Cardiac septum (tissue), 1 donor: ENCODE data around the gene ATP5PD. TPM values are rescaled to one million over a fixed set of nuclear protein-coding genes. Genes with fewer than 3 reads are reported as not detected.
"Not testable (repeated sequence)": the region's sequence is repeated elsewhere in the genome, so short reads cannot be mapped to it uniquely, and the experiment has no call there.

Source experiments
- DNase-seq: peaks from one replicate; pipeline ENCODE4 v3.0.0-alpha.2; 2020; ENCODE audit warnings: low spot score
- intact Hi-C: fragments of 100-400 bp; cut with DNase I; formaldehyde crosslinking; loops from one replicate; pipeline ENCODE4 v1.14.0; 2022
- total RNA-seq: library from RNA; stranded (reverse); fragmentation: NEBNext Ultra II Directional; extraction: Animal tissue kit (Norgen Biotek cat#: 25700); gene quantifications from one replicate; pipeline ENCODE4 v1.2.1, GENCODE V29; 2021
- donor health status: DM: no; HTN: no; CAD: no.

The ATP5PD gene
- total RNA-seq, 1 donor from 2014 or later, result 616 TPM

DNA sequence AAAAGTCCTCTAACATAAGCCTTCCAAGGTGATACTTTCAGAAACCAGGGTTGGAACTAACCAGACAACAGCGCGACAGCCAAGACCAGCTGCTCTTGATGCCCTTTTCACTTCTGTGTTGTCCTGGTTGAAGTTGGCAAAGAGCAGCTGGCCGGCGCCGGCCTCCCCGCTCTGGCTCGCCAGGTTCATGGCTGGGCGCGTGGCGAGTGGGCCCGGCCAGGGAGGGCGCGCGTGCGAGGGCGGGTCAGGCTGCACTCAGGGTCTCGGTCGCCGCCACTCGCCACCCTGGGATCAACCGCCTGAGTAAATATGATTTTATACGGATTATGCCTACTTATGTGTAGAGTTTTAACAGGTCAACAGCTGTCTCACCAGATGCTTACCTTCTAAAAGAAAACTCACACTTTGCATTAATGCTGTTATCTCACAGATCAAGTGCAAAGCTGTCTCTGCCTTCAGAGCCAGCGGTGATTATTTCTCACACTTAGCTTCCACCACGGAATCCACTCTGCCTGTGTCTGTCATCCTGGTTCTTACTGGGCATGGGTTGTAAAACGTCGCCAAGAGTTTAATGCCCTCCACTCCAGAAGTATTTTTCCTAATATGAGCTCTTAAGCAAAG lies 13.8 kb upstream of the ATP5PD start:
- intact Hi-C loops, result loop anchor here (2.0 kb wide), 1 partner anchor 70 kb away; the partner anchor contains the start of gene NT5C
- DNase-seq, result no peak

GRCh38 chr17:75059369-75060345 lies 12.9 kb upstream of the ATP5PD start:
- intact Hi-C loops, result loop anchor here (2.0 kb wide), 1 partner anchor 71 kb away; the partner anchor contains the start of gene NT5C
- no peak for DNase-seq

GRCh38 chr17:75051941-75052340 lies 5.2 kb upstream of the ATP5PD start:
- intact Hi-C loops, result no loop called here
- no peak for DNase-seq

- DNase-seq, result no peak
- intact Hi-C loops, result no loop called here
Measured at GRCh38 chr17:75049706-75050105, 2.9 kb upstream of the ATP5PD start.

DNA sequence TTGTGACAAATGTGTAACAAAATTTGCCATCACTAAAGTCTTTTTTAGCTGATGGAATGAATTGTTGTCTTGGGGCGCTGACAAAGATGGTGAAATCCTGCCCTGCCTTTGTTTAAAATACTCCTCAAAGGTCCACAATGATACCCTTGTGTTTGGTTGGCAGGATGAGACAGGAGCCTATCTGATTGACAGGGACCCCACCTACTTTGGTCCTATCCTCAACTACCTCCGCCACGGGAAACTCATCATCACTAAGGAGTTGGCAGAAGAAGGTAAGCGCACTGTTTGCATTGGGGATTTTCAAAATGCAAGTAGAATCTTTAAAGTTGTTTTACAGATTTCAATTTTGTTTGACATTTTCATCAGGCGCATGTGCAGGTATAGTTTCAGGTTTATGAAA lies 2.3 kb upstream of the ATP5PD start:
- no peak for DNase-seq
- intact Hi-C loops, result no loop called here

GRCh38 chr17:75048249-75048878 lies 1.6 kb upstream of the ATP5PD start:
- intact Hi-C loops, result no loop called here
- DNase-seq, result no peak

GRCh38 chr17:75047398-75048098 lies 779 bp upstream of the ATP5PD start:
- intact Hi-C loops, result no loop called here

GRCh38 chr17:75045946-75046406 lies 793 bp downstream of the ATP5PD start:
- intact Hi-C loops, DNase-seq: not testable (repeated sequence)

More at GRCh38 chr17:75047398-75048098, 779 bp upstream of the ATP5PD start:
- DNase-seq, result no peak

DNA sequence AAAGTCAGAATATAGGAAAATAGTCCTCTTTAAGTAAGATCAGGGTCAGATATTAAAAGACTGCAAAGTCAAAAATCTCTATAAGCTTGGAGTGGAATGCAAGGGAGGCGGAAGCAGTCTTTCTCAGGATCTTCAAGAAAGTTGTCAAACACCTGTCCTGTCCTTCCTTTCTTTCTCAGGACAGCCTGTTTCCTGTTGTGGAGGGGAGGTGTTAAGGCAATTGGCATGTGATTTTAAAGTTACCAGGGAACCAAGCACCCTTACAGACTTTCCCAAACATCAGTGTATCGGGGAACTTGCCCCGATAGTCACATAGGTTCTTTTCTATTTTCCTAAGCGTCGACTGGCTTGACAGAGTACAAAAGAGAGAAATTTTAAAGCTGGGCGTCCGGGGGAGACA lies 2.1 kb downstream of the ATP5PD start:
- intact Hi-C loops, result no loop called here
- no peak for DNase-seq

DNA sequence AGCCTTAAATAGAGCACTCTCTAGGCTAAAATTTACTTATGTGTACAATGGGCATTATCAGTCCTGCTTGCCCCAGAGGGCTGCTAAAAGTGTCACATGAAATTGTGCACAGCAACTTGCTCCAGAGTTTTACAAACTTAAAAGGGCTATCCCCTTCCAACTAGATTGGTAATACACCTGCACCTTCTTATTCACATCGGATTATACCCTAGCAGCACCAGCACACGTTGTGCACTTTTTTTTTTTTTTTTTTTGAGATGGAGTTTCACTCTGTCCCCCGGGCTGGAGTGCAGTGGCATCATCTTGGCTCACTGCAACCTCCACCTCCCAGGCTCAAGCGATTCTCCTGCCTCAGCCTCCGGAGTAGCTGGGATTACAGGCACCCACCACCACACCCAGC lies 3.0 kb downstream of the ATP5PD start:
- DNase-seq, result peak; percentile 9
- intact Hi-C loops, result not testable (repeated sequence)

DNA sequence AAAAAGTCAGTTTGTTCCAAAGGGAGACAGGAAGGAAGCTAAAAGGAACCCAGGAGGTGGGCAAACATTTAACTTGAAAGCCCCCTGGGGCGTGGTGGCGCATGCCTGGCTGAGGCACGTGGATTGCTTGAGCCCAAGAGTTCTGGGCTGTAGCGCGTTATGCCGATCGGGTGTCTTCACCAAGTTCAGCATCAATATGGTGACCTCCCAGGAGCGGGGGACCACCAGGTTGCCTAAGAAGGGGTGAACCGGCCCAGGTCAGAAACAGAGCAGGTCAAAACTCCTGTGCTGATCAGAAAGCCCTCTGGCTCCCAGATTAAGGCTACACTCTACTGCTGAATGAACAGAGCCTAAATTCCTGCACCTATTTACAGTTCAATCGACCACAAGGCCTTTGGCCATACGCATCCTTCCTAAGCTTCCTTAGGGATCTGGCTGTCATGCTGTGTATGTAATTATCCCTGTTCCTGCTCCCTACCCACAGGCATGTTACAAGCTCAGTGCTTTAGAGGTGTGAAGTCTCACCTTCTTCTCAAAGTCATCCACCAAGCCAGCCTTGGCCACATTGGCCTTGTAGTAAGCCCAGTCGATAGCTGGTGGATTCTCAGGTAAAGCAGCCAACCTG lies 5.0 kb downstream of the ATP5PD start:
- DNase-seq, result no peak
- intact Hi-C loops, result no loop called here

DNA sequence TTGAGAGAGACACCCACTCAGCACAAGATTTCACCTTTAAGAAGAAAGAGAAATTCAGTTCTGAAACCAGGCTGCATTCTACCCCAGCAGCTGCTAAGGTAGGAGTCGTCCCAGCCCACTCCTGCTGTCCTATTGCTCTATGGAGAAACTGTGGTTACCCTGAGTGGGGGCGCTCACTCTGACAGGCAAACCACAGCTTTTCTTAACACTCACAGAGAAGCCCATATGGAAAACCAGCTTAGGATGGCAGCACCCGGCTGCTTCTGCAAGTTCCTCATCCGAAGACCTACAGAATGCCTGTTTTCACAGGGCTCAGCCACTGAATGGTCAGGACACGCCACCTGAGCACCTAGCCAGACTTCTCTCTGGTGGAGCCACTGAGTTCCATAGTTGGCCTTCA lies 7.5 kb downstream of the ATP5PD start:
- intact Hi-C loops, result no loop called here
- DNase-seq, result no peak

DNA sequence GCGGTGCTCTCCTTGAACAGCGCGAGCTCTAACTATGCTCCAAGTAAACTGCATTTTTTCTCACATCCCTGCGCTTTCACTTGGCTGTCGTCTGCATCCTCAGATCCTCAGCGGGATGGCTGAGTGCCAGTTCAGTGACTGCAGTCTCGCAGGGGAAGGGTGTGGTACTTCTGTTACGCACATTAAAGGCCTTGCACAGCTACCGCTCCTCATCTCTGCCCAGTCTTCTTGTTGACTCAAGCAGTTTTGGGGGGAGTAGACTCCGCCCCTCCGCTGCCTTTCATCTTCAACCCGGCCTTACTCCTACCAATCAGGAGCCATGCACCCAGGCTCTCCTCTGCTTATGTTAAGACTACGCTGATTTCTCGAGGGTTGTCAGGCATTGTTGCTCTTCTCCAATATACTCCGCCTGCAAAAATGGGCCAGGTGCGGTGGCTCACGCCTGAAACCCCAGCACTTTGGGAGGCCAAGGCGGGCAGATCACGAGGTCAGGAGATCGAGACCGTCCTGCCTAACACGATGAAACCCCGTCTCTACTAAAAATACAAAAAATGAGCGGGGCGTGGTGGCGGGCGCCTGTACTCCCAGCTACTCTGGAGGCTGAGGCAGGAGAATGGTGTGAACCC lies 10.0 kb downstream of the ATP5PD start:
- intact Hi-C loops, result no loop called here

DNA sequence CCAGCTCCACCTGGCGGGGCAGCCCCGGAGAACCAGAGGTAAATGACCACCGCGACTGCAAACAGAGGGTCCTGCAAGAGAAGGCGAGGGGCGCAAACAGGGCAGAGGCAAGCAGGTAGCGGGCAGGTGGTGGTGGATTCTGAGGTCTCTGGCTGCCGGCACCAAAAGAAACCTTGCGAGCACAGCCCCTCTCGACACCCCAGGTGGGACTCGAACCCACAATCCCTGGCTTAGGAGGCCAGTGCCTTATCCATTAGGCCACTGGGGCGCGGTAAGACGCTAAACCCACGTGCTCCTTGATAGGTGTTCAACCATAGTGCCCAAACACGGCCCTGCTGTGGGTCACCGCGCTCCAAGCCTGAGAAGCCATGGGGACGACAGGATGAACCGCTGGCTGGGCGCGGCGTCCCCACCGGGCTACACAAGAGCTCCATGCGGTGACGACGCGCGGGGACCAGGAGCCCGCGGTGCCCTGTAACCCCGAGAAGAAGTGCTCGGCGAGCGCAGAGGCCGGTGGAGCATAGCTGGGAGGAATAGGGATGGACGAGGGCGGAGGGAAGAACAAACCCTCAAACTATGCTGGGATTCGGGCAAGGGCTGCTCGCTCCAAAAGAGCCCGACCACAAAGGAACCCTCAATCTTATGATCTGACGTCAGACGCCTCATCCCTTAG lies 12.4 kb downstream of the ATP5PD start:
- intact Hi-C loops, result loop anchor here (2.0 to 5.0 kb wide), 2 partner anchors 46 to 72 kb away; no protein-coding TSS in a partner anchor
- peak; percentile 88 for DNase-seq

More for the DNA sequence above, 10.0 kb downstream of the ATP5PD start:
- peak; percentile 93 for DNase-seq

GRCh38 chr17:75033346-75034235 lies 13.2 kb downstream of the ATP5PD start:
- peak; percentile 91 for DNase-seq
- intact Hi-C loops, result loop anchor here (2.0 to 5.0 kb wide), 3 partner anchors 21 to 71 kb away; partner anchors contain the start of gene MRPL58

GRCh38 chr17:75032720-75033280 lies 14.0 kb downstream of the ATP5PD start:
- intact Hi-C loops, result loop anchor here (2.0 to 5.0 kb wide), 2 partner anchors 20 to 70 kb away; partner anchors contain the start of gene MRPL58
- DNase-seq, result no peak
